Panc1 (cell line): ENCODE results near the gene FOSB. TPM values are rescaled to one million over a fixed set of nuclear protein-coding genes. Genes with fewer than 3 reads are reported as not detected.

ENCODE experiments used
- ATAC-seq: fragments of 200-7000 bp; cut with Tn5 transposase; 2 replicates; pipeline ENCODE4 v1.9.1; 2020; ENCODE audit warnings: mild to moderate bottlenecking, moderate library complexity
- BruUV-seq: library from RNA; stranded (reverse); fragments of 400-500 nt; replicated peaks from 2 replicates; lab custom pipeline; 2021; lab: Mats Ljungman, UMichigan
- CTCF ChIA-PET: fragments of 300-600 bp; sonication (Branson Sonifier 250); formaldehyde crosslinking; loops from one replicate; lab custom pipeline; 2022; ENCODE audit warnings: antibody characterized with exemption; lab: Charles Lee
- POLR2A ChIA-PET: fragments of 300-600 bp; sonication (Branson Sonifier 250); formaldehyde crosslinking; loops from one replicate; lab custom pipeline; 2022; ENCODE audit warnings: antibody characterized with exemption; lab: Charles Lee
- DNase-seq: peaks from one replicate; pipeline ENCODE4 v3.0.0-alpha.2; 2010; ENCODE audit warnings: low read depth, low spot score
- H3K27ac ChIP-seq: 2 replicates; pipeline ENCODE4 v1.5.1; 2011; ENCODE audit warnings: mild to moderate bottlenecking, low read length, inconsistent platforms
- H3K27me3 ChIP-seq: fragments of 200-500 bp; sonication (Bioruptor generic); 2 replicates; pipeline ENCODE4 v1.6.0; 2014; ENCODE audit warnings: low read length, inconsistent platforms; ENCODE audit not compliant: control insufficient read depth, insufficient read depth
- H3K36me3 ChIP-seq: fragments of 200-500 bp; sonication (Bioruptor generic); 2 replicates; pipeline ENCODE4 v1.5.1; 2014; ENCODE audit warnings: inconsistent platforms, mild to moderate bottlenecking, low read length, moderate library complexity; ENCODE audit not compliant: control insufficient read depth, insufficient read depth
- H3K4me1 ChIP-seq: 2 replicates; pipeline ENCODE4 v1.5.1; 2011; ENCODE audit warnings: inconsistent platforms, mild to moderate bottlenecking, low read length, moderate library complexity; ENCODE audit not compliant: control insufficient read depth, insufficient read depth
- H3K4me3 ChIP-seq, 2 experiments: 2 replicates each; pipeline ENCODE4 v1.5.1; 2011 to 2012; ENCODE audit warnings: low read depth in 2 of 2, low read length in 2 of 2, mild to moderate bottlenecking in 2 of 2, inconsistent platforms in 1 of 2, moderate library complexity in 1 of 2
- H3K9me3 ChIP-seq: fragments of 200-500 bp; sonication (Bioruptor generic); 2 replicates; pipeline ENCODE4 v1.5.1; 2014; ENCODE audit warnings: low read depth, mild to moderate bottlenecking, inconsistent platforms, low read length, moderate library complexity; ENCODE audit not compliant: control insufficient read depth, insufficient read depth
- CTCF ChIP-seq: fragments of 450-650 bp; IDR thresholded peaks from 2 replicates; pipeline ENCODE4 v1.5.1; 2017; ENCODE audit warnings: mild to moderate bottlenecking
- POLR2AphosphoS5 ChIP-seq: IDR thresholded peaks from 2 replicates; pipeline ENCODE4 v1.6.1; 2012; ENCODE audit warnings: mild to moderate bottlenecking, low read depth, low read length, moderate library complexity
- REST ChIP-seq, 2 experiments: IDR thresholded peaks; 2 replicates each; pipeline ENCODE4 v1.6.1; 2011 to 2012; ENCODE audit warnings: low read depth in 2 of 2, control low read depth in 1 of 2, low read length in 1 of 2, mild to moderate bottlenecking in 1 of 2, moderate library complexity in 1 of 2; ENCODE audit not compliant: insufficient read depth in 1 of 2
- SIN3A ChIP-seq: IDR thresholded peaks from 2 replicates; pipeline ENCODE4 v1.6.1; 2012; ENCODE audit warnings: low read depth, mild to moderate bottlenecking, low read length, moderate library complexity, borderline replicate concordance; ENCODE audit not compliant: insufficient read depth
- TCF7L2 ChIP-seq: IDR thresholded peaks from 2 replicates; pipeline ENCODE4 v1.6.1; 2011; ENCODE audit warnings: mild to moderate bottlenecking, low read depth, low read length, inconsistent platforms
- in situ Hi-C: cut with HindIII; loops from 2 replicates; pipeline ENCODE4 v1.10.0; 2016; ENCODE audit warnings: low sequenced_read_pairs, low pct_unique_long_range_greater_than_20kb
- intact Hi-C: fragments of 100-400 bp; cut with micrococcal nuclease; formaldehyde crosslinking; loops from one replicate; pipeline ENCODE4 v1.10.0; 2022; ENCODE audit not compliant: unreplicated experiment
- total RNA-seq: library from RNA; stranded (reverse); gene quantifications from one replicate; pipeline ENCODE4 v1.2.1, GENCODE V29; 2021; ENCODE audit not compliant: unreplicated experiment

The FOSB gene
- total RNA-seq, 1 experiment from 2014 or later, result 13.4 TPM

- in situ Hi-C loops (no loop called here), intact Hi-C loops (no loop called here)
- Histone ChIP-seq H3K27ac (peak overlapping the region; percentile 44), H3K36me3 (no peaks in the 10 kb centered on the region), H3K4me3 (peak overlapping the region; percentile 47 to 67), H3K9me3 (no peaks in the 10 kb centered on the region), H3K27me3 (no peaks in the 10 kb centered on the region), H3K4me1 (no peaks in the 10 kb centered on the region)
- no TSS peak for BruUV-seq
- ATAC-seq, result peak; percentile 99
- peak; percentile 70 for DNase-seq
- CTCF ChIA-PET, result interaction anchor here (0.6 to 1.3 kb wide), 8 partner anchors 12 to 157 kb away, joined by 3 to 8 read pairs (median 4); no protein-coding TSS in a partner anchor
- no peak for TF ChIP-seq SIN3A
- TF ChIP-seq TCF7L2, result no peak
- peak in 1 of 2 experiments; percentile 14; a peak in 1 of 4 replicates for TF ChIP-seq REST (IDR thresholded peaks at IDR 0.05; ENCODE audit: insufficient read depth in 1 of 2, low read depth in 2 of 2, low read length in 1 of 2)
- TF ChIP-seq CTCF, result peak; percentile 87
- POLR2A ChIA-PET, result no interaction called here
Observed at GRCh38 chr19:45485305-45486077, 17.7 kb downstream of the FOSB start.

- intact Hi-C loops (no loop called here), in situ Hi-C loops (no loop called here)
- Histone ChIP-seq H3K27me3 (no peaks in the 10 kb centered on the region), H3K4me3 (no peak overlapping the region), H3K36me3 (no peaks in the 10 kb centered on the region), H3K4me1 (no peaks in the 10 kb centered on the region), H3K27ac (no peak overlapping the region), H3K9me3 (no peaks in the 10 kb centered on the region)
- ChIA-PET CTCF (no interaction called here), POLR2A (no interaction called here)
- DNase-seq (no peak), ATAC-seq (no peak)
- no peak for TF ChIP-seq SIN3A
- no peak for TF ChIP-seq TCF7L2
- TF ChIP-seq POLR2AphosphoS5, result no peak
- TF ChIP-seq CTCF, result no peak
- TF ChIP-seq REST (IDR thresholded peaks at IDR 0.05; ENCODE audit: insufficient read depth in 1 of 2, low read depth in 2 of 2, low read length in 1 of 2), result no peak
- no TSS peak for BruUV-seq
Observed at GRCh38 chr19:45488708-45489107, 20.9 kb downstream of the FOSB start.
